Activated CD8-positive, alpha-beta T cell treated with anti-CD3 and anti-CD28 coated beads, Interleukin-2, amount 10 ng/mL, durations not matched to agents 7 days and 5 days (primary cell): Measurements from ENCODE around the gene TSSK2. TPM values are rescaled to one million over a fixed set of nuclear protein-coding genes. Genes with fewer than 3 reads are reported as not detected.

ENCODE experiments used
- ATAC-seq: fragments of 150-1000 bp; cut with Tn5 transposase; one replicate; pipeline ENCODE4 v1.10.0; 2021; ENCODE audit warnings: moderate library complexity
- CTCF ChIA-PET: fragments of 350-600 bp; sonication (Branson Sonifier 250); formaldehyde crosslinking; loops from one replicate; lab custom pipeline; 2021; ENCODE audit warnings: antibody characterized with exemption; lab: Charles Lee
- POLR2A ChIA-PET: fragments of 350-600 bp; sonication (Branson Sonifier 250); formaldehyde crosslinking; loops from one replicate; lab custom pipeline; 2021; ENCODE audit warnings: antibody characterized with exemption; lab: Charles Lee
- DNase-seq: peaks from one replicate; pipeline ENCODE4 v3.0.0-alpha.2; 2020
- H3K27ac Mint-ChIP-seq: one replicate; pipeline ENCODE4 v1.8.0; 2021; ENCODE audit warnings: mild to moderate bottlenecking, mixed read lengths
- H3K27me3 Mint-ChIP-seq: one replicate; pipeline ENCODE4 v1.8.0; 2021; ENCODE audit warnings: low read depth, mixed read lengths
- H3K36me3 Mint-ChIP-seq: one replicate; pipeline ENCODE4 v1.8.0; 2021; ENCODE audit warnings: low read depth, mixed read lengths
- H3K4me1 Mint-ChIP-seq: one replicate; pipeline ENCODE4 v1.8.0; 2021; ENCODE audit warnings: low read depth, mixed read lengths
- H3K4me3 Mint-ChIP-seq: one replicate; pipeline ENCODE4 v1.8.0; 2021; ENCODE audit warnings: mild to moderate bottlenecking, mixed read lengths
- H3K9me3 Mint-ChIP-seq: one replicate; pipeline ENCODE4 v1.8.0; 2022; ENCODE audit warnings: mixed read lengths; ENCODE audit not compliant: insufficient read depth
- total RNA-seq, 2 experiments: library from RNA; stranded (reverse); gene quantifications; one replicate each; pipeline ENCODE4 v1.2.3, GENCODE V29; 2021

TSSK2 gene
- total RNA-seq, 2 experiments from 2014 or later = not detected

GRCh38 chr22:19118329-19118880 lies 12.7 kb upstream of the TSSK2 start:
- POLR2A ChIA-PET = no interaction called here
- H3K4me1 Mint-ChIP-seq = peaks cover 59% of the 10 kb centered on the region
- H3K27ac Mint-ChIP-seq = no peak overlapping the region
- no peak overlapping the region for H3K4me3 Mint-ChIP-seq
- peaks cover 14% of the 10 kb centered on the region for H3K36me3 Mint-ChIP-seq
- no peak for DNase-seq
- CTCF ChIA-PET = interaction anchor here (1.0 to 1.7 kb wide), 3 partner anchors 8 to 26 kb away, joined by 3 to 6 read pairs (median 3); partner anchors contain the start of gene ESS2
- no peaks in the 10 kb centered on the region for H3K27me3 Mint-ChIP-seq
- no peaks in the 10 kb centered on the region for H3K9me3 Mint-ChIP-seq
- ATAC-seq = no peak

DNA sequence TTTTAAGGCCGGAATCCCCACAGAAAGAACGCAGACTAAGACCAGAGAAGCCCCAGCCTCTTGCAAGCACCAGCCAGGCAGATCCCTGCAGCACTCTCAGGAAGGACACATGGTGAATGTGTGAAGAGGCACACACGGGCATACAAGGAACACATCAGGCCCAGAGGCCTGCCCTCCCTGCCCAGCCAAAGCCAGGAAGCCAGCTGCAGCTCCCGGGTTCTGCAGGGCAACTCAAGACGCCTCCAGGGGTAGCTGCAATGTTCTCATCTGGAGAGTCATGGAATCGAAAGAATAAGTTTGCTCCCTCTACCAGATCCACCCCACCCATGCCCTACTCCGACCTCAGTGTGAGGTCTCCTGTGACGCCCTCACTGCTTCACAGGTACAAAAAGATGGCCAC lies 11.2 kb upstream of the TSSK2 start:
- ATAC-seq (no peak), DNase-seq (no peak)
- H3K27me3 Mint-ChIP-seq = no peaks in the 10 kb centered on the region
- no peaks in the 10 kb centered on the region for H3K9me3 Mint-ChIP-seq
- peaks cover 55% of the 10 kb centered on the region for H3K4me1 Mint-ChIP-seq
- H3K36me3 Mint-ChIP-seq = peaks cover 10% of the 10 kb centered on the region
- CTCF ChIA-PET = no interaction called here
- H3K4me3 Mint-ChIP-seq = peak overlapping the region; percentile 89
- POLR2A ChIA-PET = interaction anchor here (1.5 kb wide), 1 partner anchor 10 kb away, joined by 5 read pairs; no protein-coding TSS in a partner anchor
- peak overlapping the region; percentile 33 for H3K27ac Mint-ChIP-seq

DNA sequence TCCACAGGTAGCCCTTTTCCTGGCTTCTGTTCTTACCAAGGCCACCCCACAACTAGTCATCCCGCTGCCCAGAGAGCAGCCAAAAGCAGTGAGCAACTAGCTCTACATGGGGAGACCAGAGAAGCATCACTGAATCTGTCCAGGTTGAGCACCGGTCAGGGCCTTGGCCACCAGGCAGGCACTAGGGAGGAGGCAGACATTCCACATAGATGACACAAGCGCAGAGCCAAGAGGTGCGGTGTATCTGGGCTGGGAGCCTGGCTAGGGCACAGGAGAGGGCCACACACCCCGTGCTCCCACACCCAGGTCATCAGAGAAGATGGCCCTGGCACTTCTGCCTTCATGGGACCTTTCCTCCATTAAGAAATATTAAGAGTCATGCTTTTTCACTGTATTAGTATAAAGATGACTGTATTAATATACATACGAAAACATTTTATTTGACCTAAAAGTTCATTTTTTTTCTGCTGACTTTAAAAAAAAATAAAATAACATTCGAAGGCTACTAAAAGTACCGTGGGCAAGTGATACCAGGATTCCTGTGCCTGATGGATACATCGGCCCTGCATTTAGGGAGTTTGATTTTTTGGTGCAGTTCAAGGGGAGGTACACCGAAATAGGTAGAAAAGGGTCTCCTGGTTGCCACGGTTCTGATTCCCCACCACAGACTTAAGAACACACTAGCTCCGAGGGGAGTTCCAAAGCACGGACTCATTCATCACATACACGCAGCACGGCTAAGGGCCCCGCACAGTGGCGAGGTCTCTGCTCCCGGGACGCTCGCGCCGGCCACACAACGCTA lies 10.1 kb upstream of the TSSK2 start:
- ATAC-seq = peak; percentile 12
- ChIA-PET POLR2A (interaction anchor here (0.6 to 3.2 kb wide), 4 partner anchors 10 to 1482 kb away, joined by 3 to 20 read pairs (median 10); partner anchors contain the start of gene ESS2), CTCF (interaction anchor here (1.9 to 2.4 kb wide), 2 partner anchors 10 to 24 kb away, joined by 11 to 12 read pairs; partner anchors contain the start of gene ESS2)
- no peaks in the 10 kb centered on the region for H3K27me3 Mint-ChIP-seq
- no peaks in the 10 kb centered on the region for H3K9me3 Mint-ChIP-seq
- no peak for DNase-seq
- H3K36me3 Mint-ChIP-seq = peaks cover 9% of the 10 kb centered on the region
- H3K27ac Mint-ChIP-seq = peak overlapping the region; percentile 70
- peaks cover 51% of the 10 kb centered on the region for H3K4me1 Mint-ChIP-seq
- H3K4me3 Mint-ChIP-seq = peak overlapping the region; percentile 89

GRCh38 chr22:19121631-19122142 lies 9.4 kb upstream of the TSSK2 start:
- Mint-ChIP-seq H3K4me1 (peaks cover 50% of the 10 kb centered on the region), H3K27ac (peak overlapping the region; percentile 67), H3K27me3 (no peaks in the 10 kb centered on the region), H3K36me3 (peaks cover 9% of the 10 kb centered on the region), H3K4me3 (peak overlapping the region; percentile 89), H3K9me3 (no peaks in the 10 kb centered on the region)
- ATAC-seq = peak; percentile 38
- ChIA-PET CTCF (interaction anchor here (1.8 to 2.4 kb wide), 3 partner anchors 11 to 23 kb away, joined by 10 to 12 read pairs (median 11); partner anchors contain the start of gene ESS2), POLR2A (interaction anchor here (0.6 to 3.2 kb wide), 5 partner anchors 11 to 1483 kb away, joined by 3 to 20 read pairs (median 4); partner anchors contain the start of genes CDC45, ESS2 and UFD1)
- DNase-seq = peak; percentile 44

GRCh38 chr22:19122143-19122751 lies 8.9 kb upstream of the TSSK2 start, which contains the start of gene DGCR2:
DGCR2 (minus strand) TSS chr22:19122412; CDS start chr22:19122206, 206 bp downstream.
- Mint-ChIP-seq H3K9me3 (no peaks in the 10 kb centered on the region), H3K27ac (peak within 1 kb of the TSS; percentile 78), H3K36me3 (peaks cover 9% of the 10 kb centered on the region), H3K4me3 (peak within 1 kb of the TSS; percentile 89), H3K27me3 (no peaks in the 10 kb centered on the region), H3K4me1 (peaks cover 45% of the 10 kb centered on the region)
- ChIA-PET CTCF (interaction anchor here (0.6 to 2.4 kb wide), 4 partner anchors 11 to 22 kb away, joined by 3 to 12 read pairs (median 10); partner anchors contain the start of gene ESS2), POLR2A (interaction anchor here (0.6 to 3.2 kb wide), 5 partner anchors 12 to 357 kb away, joined by 3 to 20 read pairs (median 3); partner anchors contain the start of genes CDC45, ESS2 and UFD1)
- ATAC-seq = peak; percentile 96
- DNase-seq = peak; percentile 96

GRCh38 chr22:19122752-19123492 lies 8.2 kb upstream of the TSSK2 start:
- Mint-ChIP-seq H3K27ac (peak overlapping the region; percentile 78), H3K36me3 (peaks cover 9% of the 10 kb centered on the region), H3K4me3 (peak overlapping the region; percentile 81), H3K4me1 (peaks cover 40% of the 10 kb centered on the region), H3K27me3 (no peaks in the 10 kb centered on the region), H3K9me3 (no peaks in the 10 kb centered on the region)
- ATAC-seq = no peak
- CTCF ChIA-PET = interaction anchor here (0.6 to 2.4 kb wide), 4 partner anchors 12 to 22 kb away, joined by 3 to 12 read pairs (median 10); partner anchors contain the start of gene ESS2
- no peak for DNase-seq
- POLR2A ChIA-PET = interaction anchor here (0.6 to 3.2 kb wide), 5 partner anchors 12 to 356 kb away, joined by 3 to 20 read pairs (median 3); partner anchors contain the start of genes CDC45, ESS2 and UFD1

DNA sequence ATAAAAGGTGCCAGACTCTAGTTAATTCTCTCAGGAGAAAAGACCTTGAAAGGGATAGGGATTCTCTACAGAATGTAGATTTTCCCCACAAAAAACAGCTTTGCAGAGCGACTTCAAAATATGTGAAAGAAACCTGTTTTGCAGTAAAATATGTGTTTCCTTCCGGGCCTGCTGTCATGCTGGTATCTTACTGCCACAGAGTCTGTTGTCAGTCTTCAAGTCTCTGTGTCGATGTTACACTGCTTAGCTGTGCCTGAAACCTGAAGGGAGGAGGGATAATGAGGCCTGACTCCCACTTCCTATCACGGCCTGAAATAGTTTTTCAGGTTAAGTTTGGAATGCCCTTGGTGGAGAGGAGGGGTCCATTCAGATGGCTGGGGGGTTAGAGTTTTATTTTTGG lies 7.2 kb upstream of the TSSK2 start:
- CTCF ChIA-PET = no interaction called here
- DNase-seq (no peak), ATAC-seq (no peak)
- Mint-ChIP-seq H3K27me3 (no peaks in the 10 kb centered on the region), H3K36me3 (peaks cover 6% of the 10 kb centered on the region), H3K4me1 (peaks cover 31% of the 10 kb centered on the region), H3K27ac (no peak overlapping the region), H3K4me3 (no peak overlapping the region), H3K9me3 (no peaks in the 10 kb centered on the region)
- POLR2A ChIA-PET = interaction anchor here (3.2 kb wide), 1 partner anchor 20 kb away, joined by 20 read pairs; the partner anchor contains the start of gene ESS2

GRCh38 chr22:19124377-19124776 lies 6.7 kb upstream of the TSSK2 start:
- no peaks in the 10 kb centered on the region for H3K27me3 Mint-ChIP-seq
- peaks cover 27% of the 10 kb centered on the region for H3K4me1 Mint-ChIP-seq
- no peak for ATAC-seq
- no peaks in the 10 kb centered on the region for H3K9me3 Mint-ChIP-seq
- ChIA-PET CTCF (no interaction called here), POLR2A (no interaction called here)
- H3K27ac Mint-ChIP-seq = no peak overlapping the region
- H3K36me3 Mint-ChIP-seq = peaks cover 5% of the 10 kb centered on the region
- H3K4me3 Mint-ChIP-seq = no peak overlapping the region
- no peak for DNase-seq

GRCh38 chr22:19125011-19125410 lies 6.1 kb upstream of the TSSK2 start:
- no peak for DNase-seq

DNA sequence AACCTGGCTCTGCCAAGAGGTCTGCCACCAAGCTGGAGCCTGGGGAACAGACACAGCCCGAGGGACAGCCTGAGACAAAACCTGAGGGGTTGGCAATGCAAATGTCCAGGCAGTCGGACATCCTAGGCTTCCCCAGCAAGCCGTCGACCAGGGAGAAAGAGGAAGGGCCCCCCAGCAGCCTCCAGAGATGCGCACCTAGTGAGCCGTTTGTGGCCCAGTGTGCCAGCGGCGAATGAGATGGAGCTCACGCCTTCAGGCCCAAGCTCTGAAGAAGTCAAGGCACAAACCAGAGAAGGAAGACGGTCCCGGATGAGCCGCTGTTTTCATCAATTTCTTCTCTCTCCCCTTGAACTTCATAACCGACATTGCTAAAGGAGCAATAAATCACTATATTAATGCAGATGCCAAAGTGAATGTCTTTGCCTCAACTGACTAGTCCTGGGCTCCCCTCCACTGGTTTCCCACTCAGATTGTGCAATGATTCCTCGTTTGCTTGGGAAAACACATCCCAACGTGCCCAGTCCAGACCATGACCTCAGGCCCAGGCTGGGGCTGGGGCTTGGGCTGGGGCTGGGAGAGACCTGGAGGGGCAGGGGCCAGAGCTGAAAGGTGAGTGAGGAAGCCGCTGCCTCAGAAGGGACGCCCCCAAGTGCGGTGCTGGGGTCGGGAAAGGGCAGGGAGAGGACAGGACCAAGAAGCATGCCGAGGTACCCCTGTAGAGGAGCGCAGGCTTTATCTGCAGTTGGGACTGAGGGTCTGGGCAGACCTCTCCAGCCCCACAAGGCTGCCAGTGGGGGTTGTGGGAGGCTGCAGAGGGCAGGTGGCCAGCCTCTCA lies 5.4 kb upstream of the TSSK2 start:
- CTCF ChIA-PET = interaction anchor here (1.6 kb wide), 1 partner anchor 19 kb away, joined by 5 read pairs; the partner anchor contains the start of gene ESS2
- Mint-ChIP-seq H3K27me3 (no peaks in the 10 kb centered on the region), H3K4me1 (peaks cover 15% of the 10 kb centered on the region), H3K36me3 (no peaks in the 10 kb centered on the region), H3K9me3 (no peaks in the 10 kb centered on the region), H3K27ac (no peak overlapping the region), H3K4me3 (no peak overlapping the region)
- DNase-seq = no peak
- ATAC-seq = no peak
- POLR2A ChIA-PET = no interaction called here

More at GRCh38 chr22:19125011-19125410, 6.1 kb upstream of the TSSK2 start:
- H3K9me3 Mint-ChIP-seq = no peaks in the 10 kb centered on the region
- no peak for ATAC-seq
- POLR2A ChIA-PET = no interaction called here
- H3K4me1 Mint-ChIP-seq = peaks cover 22% of the 10 kb centered on the region
- CTCF ChIA-PET = interaction anchor here (1.6 kb wide), 1 partner anchor 19 kb away, joined by 5 read pairs; the partner anchor contains the start of gene ESS2
- no peaks in the 10 kb centered on the region for H3K27me3 Mint-ChIP-seq
- peaks cover 3% of the 10 kb centered on the region for H3K36me3 Mint-ChIP-seq
- no peak overlapping the region for H3K27ac Mint-ChIP-seq
- no peak overlapping the region for H3K4me3 Mint-ChIP-seq
